Measurements from ENCODE around the gene LAMC2.
A peak's percentile ranks its signal among the peaks of the same experiment; 100 is the strongest.

The LAMC2 gene

GRCh38 chr1:183194527-183195141, 8.6 kb downstream of the LAMC2 start:
- in situ Hi-C loops (cut with HindIII; ENCODE audit: low sequenced_read_pairs), result no loop called here
- DNase-seq (ENCODE audit: low read depth, low spot score), result no peak
- no peak overlapping the region for H3K4me3 ChIP-seq (ENCODE audit: low read depth, low read length)
- TF ChIP-seq CTCF (IDR thresholded peaks at IDR 0.05; ENCODE audit: low read depth, low read length), result no peak

- no peak for DNase-seq (ENCODE audit: low read depth, low spot score)
- in situ Hi-C loops (cut with HindIII; ENCODE audit: low sequenced_read_pairs), result no loop called here
- no peak for TF ChIP-seq CTCF (IDR thresholded peaks at IDR 0.05; ENCODE audit: low read depth, low read length)
Measured at GRCh38 chr1:183195142-183195574, 9.1 kb downstream of the LAMC2 start.

DNA sequence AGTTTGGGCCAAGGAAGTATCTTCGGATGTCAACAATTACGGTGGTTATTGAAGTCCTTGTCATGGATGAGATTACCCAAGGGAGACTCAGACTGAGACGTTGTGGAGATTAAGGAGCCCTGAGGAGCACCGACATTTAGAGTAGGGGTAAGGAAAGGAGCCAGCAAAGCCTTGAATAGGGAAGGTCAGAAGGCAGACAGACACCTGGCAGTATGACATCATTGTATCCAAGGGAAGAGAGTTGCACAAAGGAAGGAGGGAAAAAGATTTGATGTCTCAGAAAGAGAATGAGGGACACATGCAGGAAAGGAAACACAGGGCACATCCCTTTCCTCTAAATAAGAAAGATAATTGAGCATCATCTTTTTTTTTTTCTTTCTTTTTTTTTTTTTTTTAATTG, 11.7 kb downstream of the LAMC2 start:
- no peak overlapping the region for H3K4me3 ChIP-seq (ENCODE audit: low read depth, low read length)
- TF ChIP-seq CTCF (IDR thresholded peaks at IDR 0.05; ENCODE audit: low read depth, low read length), result no peak
- in situ Hi-C loops (cut with HindIII; ENCODE audit: low sequenced_read_pairs), result no loop called here
- no peak for DNase-seq (ENCODE audit: low read depth, low spot score)

More at GRCh38 chr1:183195142-183195574, 9.1 kb downstream of the LAMC2 start:
- H3K4me3 ChIP-seq (ENCODE audit: low read depth, low read length), result no peak overlapping the region

GRCh38 chr1:183198463-183198862, 12.4 kb downstream of the LAMC2 start:
- H3K4me3 ChIP-seq (ENCODE audit: low read depth, low read length), result no peak overlapping the region
- no peak for TF ChIP-seq CTCF (IDR thresholded peaks at IDR 0.05; ENCODE audit: low read depth, low read length)
- in situ Hi-C loops (cut with HindIII; ENCODE audit: low sequenced_read_pairs), result no loop called here
- peak; percentile 77 for DNase-seq (ENCODE audit: low read depth, low spot score)

- DNase-seq (ENCODE audit: low read depth, low spot score), result no peak
- no peak for TF ChIP-seq CTCF (IDR thresholded peaks at IDR 0.05; ENCODE audit: low read depth, low read length)
- in situ Hi-C loops (cut with HindIII; ENCODE audit: low sequenced_read_pairs), result no loop called here
- no peak overlapping the region for H3K4me3 ChIP-seq (ENCODE audit: low read depth, low read length)
Measured at GRCh38 chr1:183199304-183199703, 13.2 kb downstream of the LAMC2 start.

GRCh38 chr1:183200451-183200850, 14.4 kb downstream of the LAMC2 start:
- H3K4me3 ChIP-seq (ENCODE audit: low read depth, low read length), result no peak overlapping the region
- TF ChIP-seq CTCF (IDR thresholded peaks at IDR 0.05; ENCODE audit: low read depth, low read length), result no peak
- no peak for DNase-seq (ENCODE audit: low read depth, low spot score)
- in situ Hi-C loops (cut with HindIII; ENCODE audit: low sequenced_read_pairs), result no loop called here

All from astrocyte of the spinal cord (primary cell).